GM12865 (cell line): ENCODE results near the gene CREB3L4.
"Not testable (repeated sequence)": the region's sequence is repeated elsewhere in the genome, so short reads cannot be mapped to it uniquely, and the experiment has no call there.

Experiments used
- DNase-seq: peaks from one replicate; pipeline ENCODE4 v3.0.0; 2010; ENCODE audit warnings: low read depth
- H3K4me3 ChIP-seq: 2 replicates; pipeline ENCODE4 v1.5.1; 2011; ENCODE audit warnings: mild to moderate bottlenecking, low read depth, low read length, control low read depth
- CTCF ChIP-seq: IDR thresholded peaks from 2 replicates; pipeline ENCODE4 v1.5.1; 2011; ENCODE audit warnings: low read length, control low read depth, low read depth, inconsistent platforms; ENCODE audit not compliant: insufficient read depth; ENCODE audit errors: missing control alignments

Gene CREB3L4

GRCh38 chr1:153977250-153978240, 9.8 kb downstream of the CREB3L4 start, which contains the start of gene JTB:
JTB (minus strand) TSS chr1:153977674; CDS start chr1:153977252, 422 bp downstream.
- peak within 1 kb of the TSS; percentile 91 for H3K4me3 ChIP-seq
- no peak for TF ChIP-seq CTCF
- peak; percentile 91 for DNase-seq

GRCh38 chr1:153978274-153978909, 10.7 kb downstream of the CREB3L4 start:
- no peak for TF ChIP-seq CTCF
- no peak for DNase-seq
- H3K4me3 ChIP-seq = peak overlapping the region; percentile 91

GRCh38 chr1:153979091-153979490, 11.4 kb downstream of the CREB3L4 start:
- not testable (repeated sequence) for DNase-seq, H3K4me3 ChIP-seq

GRCh38 chr1:153981735-153982134, 14.0 kb downstream of the CREB3L4 start:
- H3K4me3 ChIP-seq, DNase-seq: not testable (repeated sequence)

GRCh38 chr1:153984123-153984894, 16.6 kb downstream of the CREB3L4 start:
- H3K4me3 ChIP-seq = no peak overlapping the region
- DNase-seq = no peak
- TF ChIP-seq CTCF = no peak

GRCh38 chr1:153985341-153985912, 17.7 kb downstream of the CREB3L4 start:
- no peak for DNase-seq

More at GRCh38 chr1:153985341-153985912, 17.7 kb downstream of the CREB3L4 start:
- TF ChIP-seq CTCF = no peak
- H3K4me3 ChIP-seq = peak overlapping the region; percentile 52
